ENCODE data around the gene NLGN3. TPM values are rescaled to one million over a fixed set of nuclear protein-coding genes. Genes with fewer than 3 reads are reported as not detected.

The NLGN3 gene
- total and polyA plus RNA-seq, 2 donors (not counting 3 experiments of a cell fraction or from before 2014, with no cell fraction given): 0.37 to 0.40 TPM

DNA sequence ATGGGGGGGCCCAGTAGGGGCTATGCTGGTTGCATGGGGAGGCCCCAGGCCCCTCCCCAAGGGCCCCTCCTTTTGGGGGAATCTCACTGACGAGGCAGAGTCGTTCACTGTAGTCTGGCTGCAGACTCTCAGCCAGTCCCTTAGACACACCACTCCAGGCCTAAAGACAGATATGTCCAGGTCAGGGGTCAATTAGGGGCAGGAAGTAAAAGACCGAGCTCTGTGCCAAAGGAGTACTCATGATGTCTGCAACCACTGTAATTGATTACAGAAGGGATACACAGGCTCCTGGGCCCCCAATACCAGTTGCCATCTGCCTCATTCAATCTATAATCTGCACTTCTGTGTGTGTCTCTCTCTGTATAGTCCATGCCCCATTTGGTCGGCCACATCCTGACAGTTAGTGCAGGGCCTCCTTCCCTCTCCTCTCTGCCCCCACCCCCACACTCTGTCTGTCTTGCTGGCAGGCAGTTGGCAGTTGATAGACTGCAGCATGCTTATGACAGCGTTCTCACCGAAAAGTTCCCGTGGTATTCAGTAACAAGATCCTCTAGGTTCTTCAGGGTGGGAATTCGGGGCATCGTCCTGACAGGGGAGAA, 36.8 kb upstream of the NLGN3 start:
- no peaks in the 10 kb centered on the region for H3K9me3 ChIP-seq (replicated peaks; ENCODE audit: control insufficient read depth, insufficient read depth, low read length)
- TF ChIP-seq GATA2 (IDR thresholded peaks at IDR 0.05; ENCODE audit: insufficient read depth, insufficient read length, low read depth, low read length): no peak
- TF ChIP-seq POLR2AphosphoS5 (IDR thresholded peaks at IDR 0.05; ENCODE audit: insufficient read depth, low read depth, low read length): no peak
- TF ChIP-seq POLR2A (IDR thresholded peaks at IDR 0.05; ENCODE audit: low read depth, low read length): no peak
- no peak for TF ChIP-seq JUN (IDR thresholded peaks at IDR 0.05; ENCODE audit: borderline replicate concordance, insufficient read depth, insufficient read length, low read depth)
- TF ChIP-seq, protein P1, sequence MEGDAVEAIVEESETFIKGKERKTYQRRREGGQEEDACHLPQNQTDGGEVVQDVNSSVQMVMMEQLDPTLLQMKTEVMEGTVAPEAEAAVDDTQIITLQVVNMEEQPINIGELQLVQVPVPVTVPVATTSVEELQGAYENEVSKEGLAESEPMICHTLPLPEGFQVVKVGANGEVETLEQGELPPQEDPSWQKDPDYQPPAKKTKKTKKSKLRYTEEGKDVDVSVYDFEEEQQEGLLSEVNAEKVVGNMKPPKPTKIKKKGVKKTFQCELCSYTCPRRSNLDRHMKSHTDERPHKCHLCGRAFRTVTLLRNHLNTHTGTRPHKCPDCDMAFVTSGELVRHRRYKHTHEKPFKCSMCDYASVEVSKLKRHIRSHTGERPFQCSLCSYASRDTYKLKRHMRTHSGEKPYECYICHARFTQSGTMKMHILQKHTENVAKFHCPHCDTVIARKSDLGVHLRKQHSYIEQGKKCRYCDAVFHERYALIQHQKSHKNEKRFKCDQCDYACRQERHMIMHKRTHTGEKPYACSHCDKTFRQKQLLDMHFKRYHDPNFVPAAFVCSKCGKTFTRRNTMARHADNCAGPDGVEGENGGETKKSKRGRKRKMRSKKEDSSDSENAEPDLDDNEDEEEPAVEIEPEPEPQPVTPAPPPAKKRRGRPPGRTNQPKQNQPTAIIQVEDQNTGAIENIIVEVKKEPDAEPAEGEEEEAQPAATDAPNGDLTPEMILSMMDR (IDR thresholded peaks at IDR 0.05; ENCODE audit: extremely low read depth in 1 of 2, insufficient read depth in 1 of 2, low read depth in 1 of 2, low read length in 2 of 2): no peak
- no peak for TF ChIP-seq EZH2 (IDR thresholded peaks at IDR 0.05; ENCODE audit: borderline replicate concordance, low read depth, low read length, severe bottlenecking)
- TF ChIP-seq FOS (IDR thresholded peaks at IDR 0.05; ENCODE audit: borderline replicate concordance, insufficient read depth, low read length): no peak
- H3K4me3 ChIP-seq (replicated peaks in 1 of 3; ENCODE audit: insufficient read depth in 1 of 3, low read depth in 1 of 3, low read length in 3 of 3): no peak overlapping the region
- no peaks in the 10 kb centered on the region for H3K79me2 ChIP-seq (ENCODE audit: control insufficient read depth, insufficient read depth, low read length)
- no peak for FAIRE-seq
- no peak overlapping the region for H3K27ac ChIP-seq (ENCODE audit: insufficient read depth, low read depth, low read length)
- dilution Hi-C loops (cut with MboI; ENCODE audit: extremely low pct_ligation_motif_present, low sequenced_read_pairs) (no loop called here), intact Hi-C loops (cut with micrococcal nuclease) (no loop called here)
- DNase-seq (ENCODE audit: low read depth, low spot score): no peak
- H3K9me1 ChIP-seq (replicated peaks; ENCODE audit: control insufficient read depth, extremely low read depth, insufficient read depth, low read length): no peaks in the 10 kb centered on the region
- H3K4me2 ChIP-seq (ENCODE audit: insufficient read depth, low read length): no peak overlapping the region
- POLR2A ChIA-PET: no interaction called here
- BruUV-seq (replicated peaks): no TSS peak
- no peak overlapping the region for H2AFZ ChIP-seq (ENCODE audit: low read depth, low read length)
- H3K27me3 ChIP-seq (ENCODE audit: control insufficient read depth in 2 of 2, insufficient read depth in 2 of 2, low read length in 2 of 2): peaks cover 2 to 3% of the 10 kb centered on the region in 2 experiments
- CTCF ChIA-PET: no interaction called here
- H3K36me3 ChIP-seq (ENCODE audit: control insufficient read depth in 2 of 2, extremely low read depth in 1 of 2, insufficient read depth in 2 of 2, low read length in 2 of 2): no peaks in the 10 kb centered on the region
- no peak overlapping the region for H3K9ac ChIP-seq (replicated peaks; ENCODE audit: extremely low read depth, insufficient read depth, low read length)
- no peaks in the 10 kb centered on the region for H4K20me1 ChIP-seq (replicated peaks; ENCODE audit: control insufficient read depth, extremely low read depth, insufficient read depth, low read length)
- no peaks in the 10 kb centered on the region for H3K4me1 ChIP-seq (ENCODE audit: control insufficient read depth, extremely low read depth, insufficient read depth, low read length)
